ENCODE data around the gene SH3D19. TPM values are rescaled to one million over a fixed set of nuclear protein-coding genes. Genes with fewer than 3 reads are reported as not detected.

Gene SH3D19
- polyA plus RNA-seq, 4 donors = 37.7 to 92.4 (median 64.6) TPM

DNA sequence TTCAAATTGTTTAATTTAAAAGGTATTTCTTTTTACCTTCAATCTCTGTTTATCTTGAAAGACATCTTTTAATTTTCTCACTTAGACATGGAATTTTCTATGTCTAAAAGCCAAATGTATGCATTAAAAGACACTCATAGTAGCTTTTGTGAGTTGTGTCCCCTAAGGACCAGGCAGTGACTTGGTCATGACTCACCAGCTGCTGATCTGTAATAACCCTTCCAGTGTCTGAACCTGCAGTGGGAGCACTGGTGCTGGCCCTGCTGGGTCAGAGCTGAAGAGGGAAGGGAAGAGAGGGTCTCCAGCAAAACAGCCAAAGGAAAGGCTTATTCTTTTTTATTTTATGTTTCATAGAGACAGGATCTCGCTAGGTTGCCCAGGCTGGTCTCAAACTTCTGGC is 31.1 kb upstream of the SH3D19 start:
- FAIRE-seq (no peak), DNase-seq (peak in 1 of 2 donors; percentile 23)
- H3K27me3 ChIP-seq (ENCODE audit: control insufficient read depth in 3 of 3, insufficient read depth in 3 of 3, low read length in 3 of 3) = peaks cover 0 to 2% (median 0%) of the 10 kb centered on the region in 3 donors
- WGBS, 3 donors = 79 to 100% (median 81%) methylated on average over 1 of the region's 1 CpG
- H3K27ac ChIP-seq (ENCODE audit: low read depth in 1 of 3, low read length in 2 of 3) = no peak overlapping the region
- H3K4me1 ChIP-seq (ENCODE audit: control insufficient read depth in 3 of 3, insufficient read depth in 2 of 3, low read depth in 1 of 3, low read length in 2 of 3) = no peaks in the 10 kb centered on the region
- no peaks in the 10 kb centered on the region for H3K36me3 ChIP-seq (ENCODE audit: control insufficient read depth in 3 of 3, insufficient read depth in 2 of 3, low read depth in 1 of 3, low read length in 3 of 3)
- H3K4me3 ChIP-seq (ENCODE audit: low read depth in 1 of 3, low read length in 3 of 3) = no peak overlapping the region
- H3K9me3 ChIP-seq (ENCODE audit: control insufficient read depth in 2 of 2, insufficient read depth in 1 of 2, low read depth in 1 of 2, low read length in 1 of 2) = no peaks in the 10 kb centered on the region

DNA sequence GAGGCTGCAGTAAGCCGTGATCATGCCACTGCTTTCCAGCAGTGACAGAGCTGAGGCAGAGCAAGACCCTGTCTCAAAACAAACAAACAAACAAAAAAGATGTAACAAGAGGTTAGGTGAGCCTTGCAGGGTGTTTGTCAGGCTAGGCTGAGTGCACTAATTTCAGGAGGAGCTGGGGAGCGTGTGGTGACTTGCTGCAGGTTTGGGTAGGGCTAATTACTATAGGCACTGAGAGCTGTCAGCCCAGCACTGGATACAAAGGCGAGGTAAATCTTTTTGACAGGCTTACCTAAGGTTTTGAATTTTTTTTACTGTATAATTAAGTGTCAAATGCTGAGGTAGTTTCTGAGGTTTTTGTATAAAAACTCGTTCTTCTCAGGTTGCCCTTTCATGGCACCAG is 29.8 kb upstream of the SH3D19 start:
- DNase-seq (no peak), FAIRE-seq (no peak)
- Histone ChIP-seq H3K36me3 (ENCODE audit: control insufficient read depth in 3 of 3, insufficient read depth in 2 of 3, low read depth in 1 of 3, low read length in 3 of 3) (no peaks in the 10 kb centered on the region), H3K4me1 (ENCODE audit: control insufficient read depth in 3 of 3, insufficient read depth in 2 of 3, low read depth in 1 of 3, low read length in 2 of 3) (no peaks in the 10 kb centered on the region), H3K4me3 (ENCODE audit: low read depth in 1 of 3, low read length in 3 of 3) (no peak overlapping the region), H3K27me3 (ENCODE audit: control insufficient read depth in 3 of 3, insufficient read depth in 3 of 3, low read length in 3 of 3) (peaks cover 0 to 2% (median 0%) of the 10 kb centered on the region in 3 donors), H3K27ac (ENCODE audit: low read depth in 1 of 3, low read length in 2 of 3) (no peak overlapping the region), H3K9me3 (ENCODE audit: control insufficient read depth in 2 of 2, insufficient read depth in 1 of 2, low read depth in 1 of 2, low read length in 1 of 2) (no peaks in the 10 kb centered on the region)
- WGBS, 3 donors = 70 to 81% (median 78%) methylated on average over 4 of the region's 4 CpGs

DNA sequence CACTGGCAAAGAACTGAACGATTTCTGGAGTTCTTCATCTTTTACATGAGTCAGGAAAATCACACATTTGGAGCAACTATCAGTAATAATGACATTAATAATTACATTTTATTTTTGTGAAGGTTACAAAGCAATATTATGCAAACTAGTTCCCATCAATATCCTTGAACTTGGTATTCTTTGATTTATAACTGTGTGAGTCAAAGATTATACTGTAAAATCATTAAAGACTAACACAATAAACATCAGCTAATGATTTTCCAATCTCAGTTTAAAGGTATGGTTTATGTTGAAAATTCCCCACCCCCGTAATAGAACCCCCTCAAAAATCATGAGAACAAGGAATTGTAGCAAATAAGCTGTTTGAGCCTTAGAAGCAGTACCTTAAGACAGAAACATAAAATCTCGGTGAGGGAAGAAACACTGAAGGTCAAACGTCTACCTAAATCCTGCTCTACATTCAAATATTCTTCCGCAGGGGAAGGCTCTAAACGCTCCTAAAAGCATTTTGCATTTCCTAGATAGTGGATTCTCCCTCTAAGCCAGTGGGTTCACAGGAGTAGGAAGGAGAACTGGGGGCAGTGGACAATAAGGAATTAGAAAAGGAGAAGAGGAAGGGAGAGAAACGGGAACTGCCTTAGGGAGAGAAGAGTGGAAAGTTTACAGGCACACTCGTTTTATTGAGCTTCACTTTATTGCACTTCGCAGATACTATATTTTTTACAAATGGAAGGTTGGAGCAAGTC is 22.3 kb upstream of the SH3D19 start:
- WGBS, 3 donors = 19 to 41% (median 27%) methylated on average over 9 of the region's 9 CpGs

DNA sequence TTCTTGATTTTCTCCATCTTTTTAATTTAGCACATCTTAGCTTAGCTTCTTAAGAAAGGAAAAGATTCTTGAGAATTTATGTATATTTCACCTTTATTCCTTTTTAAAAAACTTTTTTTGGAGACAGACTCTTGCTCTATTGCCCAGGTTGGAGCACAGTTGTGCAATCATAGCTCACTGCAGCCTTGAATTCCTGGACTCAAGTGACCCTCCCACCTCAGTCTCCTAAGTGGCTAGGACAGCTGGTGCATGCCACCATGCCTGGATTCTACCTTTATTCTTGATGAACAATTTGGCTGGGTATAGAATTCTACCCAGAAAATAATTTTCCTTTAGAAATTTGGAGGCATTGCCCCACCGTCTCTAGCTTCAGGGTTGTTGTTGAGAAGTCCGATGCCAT is 19.5 kb upstream of the SH3D19 start:
- WGBS, 3 donors = 93 to 99% (median 95%) methylated on average over 2 of the region's 2 CpGs
- Histone ChIP-seq H3K36me3 (ENCODE audit: control insufficient read depth in 3 of 3, insufficient read depth in 2 of 3, low read depth in 1 of 3, low read length in 3 of 3) (no peaks in the 10 kb centered on the region), H3K27ac (ENCODE audit: low read depth in 1 of 3, low read length in 2 of 3) (no peak overlapping the region), H3K9me3 (ENCODE audit: control insufficient read depth in 2 of 2, insufficient read depth in 1 of 2, low read depth in 1 of 2, low read length in 1 of 2) (no peaks in the 10 kb centered on the region), H3K4me1 (ENCODE audit: control insufficient read depth in 3 of 3, insufficient read depth in 2 of 3, low read depth in 1 of 3, low read length in 2 of 3) (peaks cover 3 to 20% (median 4%) of the 10 kb centered on the region in 3 donors), H3K27me3 (ENCODE audit: control insufficient read depth in 3 of 3, insufficient read depth in 3 of 3, low read length in 3 of 3) (no peaks in the 10 kb centered on the region), H3K4me3 (ENCODE audit: low read depth in 1 of 3, low read length in 3 of 3) (no peak overlapping the region)
- DNase-seq = no peak
- no peak for FAIRE-seq

More for the DNA sequence above, 22.3 kb upstream of the SH3D19 start:
- DNase-seq (peak; percentile 63 to 68), FAIRE-seq (no peak)
- Histone ChIP-seq H3K36me3 (ENCODE audit: control insufficient read depth in 3 of 3, insufficient read depth in 2 of 3, low read depth in 1 of 3, low read length in 3 of 3) (no peaks in the 10 kb centered on the region), H3K27ac (ENCODE audit: low read depth in 1 of 3, low read length in 2 of 3) (peak overlapping the region in 2 of 3 donors; percentile 44 to 61), H3K4me1 (ENCODE audit: control insufficient read depth in 3 of 3, insufficient read depth in 2 of 3, low read depth in 1 of 3, low read length in 2 of 3) (peaks cover 2 to 12% (median 3%) of the 10 kb centered on the region in 3 donors), H3K9me3 (ENCODE audit: control insufficient read depth in 2 of 2, insufficient read depth in 1 of 2, low read depth in 1 of 2, low read length in 1 of 2) (no peaks in the 10 kb centered on the region), H3K27me3 (ENCODE audit: control insufficient read depth in 3 of 3, insufficient read depth in 3 of 3, low read length in 3 of 3) (no peaks in the 10 kb centered on the region), H3K4me3 (ENCODE audit: low read depth in 1 of 3, low read length in 3 of 3) (peak overlapping the region in 2 of 3 donors; percentile 9 to 28)

DNA sequence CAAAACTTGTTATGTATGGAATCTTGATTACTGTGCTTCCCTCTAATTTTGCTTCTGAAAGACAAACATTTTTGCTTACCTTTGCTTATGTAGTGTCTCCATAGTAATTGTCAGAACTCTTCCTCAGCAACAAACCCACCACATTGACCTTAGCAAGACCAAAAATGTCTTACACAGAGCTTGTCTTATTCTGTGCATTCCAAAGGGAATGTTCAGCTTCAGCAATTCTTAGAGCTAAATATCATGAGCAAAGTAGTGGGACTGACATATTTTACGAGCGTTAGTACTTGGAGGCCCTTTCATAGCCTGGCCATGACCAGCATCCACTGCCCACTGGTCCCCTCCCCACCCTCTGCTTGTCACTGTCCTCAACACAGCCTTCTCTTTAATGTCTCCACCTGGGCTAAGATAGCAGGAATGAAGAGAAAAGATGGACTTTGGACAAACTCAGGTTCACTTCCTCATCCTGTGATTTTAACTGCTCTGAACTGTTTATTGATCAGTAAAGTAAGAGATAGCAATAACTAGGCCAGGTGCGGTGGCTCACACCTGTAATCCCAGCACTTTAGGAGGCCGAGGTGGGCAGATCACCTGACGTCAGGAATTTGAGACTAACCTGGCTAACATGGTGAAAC is 15.5 kb upstream of the SH3D19 start:
- Histone ChIP-seq H3K4me1 (ENCODE audit: control insufficient read depth in 3 of 3, insufficient read depth in 2 of 3, low read depth in 1 of 3, low read length in 2 of 3) (peaks cover 0 to 22% (median 2%) of the 10 kb centered on the region in 3 donors), H3K4me3 (ENCODE audit: low read depth in 1 of 3, low read length in 3 of 3) (no peak overlapping the region), H3K27ac (ENCODE audit: low read depth in 1 of 3, low read length in 2 of 3) (peak overlapping the region in 2 of 3 donors; percentile 30 to 67), H3K27me3 (ENCODE audit: control insufficient read depth in 3 of 3, insufficient read depth in 3 of 3, low read length in 3 of 3) (no peaks in the 10 kb centered on the region), H3K36me3 (ENCODE audit: control insufficient read depth in 3 of 3, insufficient read depth in 2 of 3, low read depth in 1 of 3, low read length in 3 of 3) (no peaks in the 10 kb centered on the region), H3K9me3 (ENCODE audit: control insufficient read depth in 2 of 2, insufficient read depth in 1 of 2, low read depth in 1 of 2, low read length in 1 of 2) (no peaks in the 10 kb centered on the region)
- WGBS, 3 donors = 9 to 59% (median 25%) methylated on average over 5 of the region's 5 CpGs
- FAIRE-seq (no peak), DNase-seq (peak; percentile 92)

DNA sequence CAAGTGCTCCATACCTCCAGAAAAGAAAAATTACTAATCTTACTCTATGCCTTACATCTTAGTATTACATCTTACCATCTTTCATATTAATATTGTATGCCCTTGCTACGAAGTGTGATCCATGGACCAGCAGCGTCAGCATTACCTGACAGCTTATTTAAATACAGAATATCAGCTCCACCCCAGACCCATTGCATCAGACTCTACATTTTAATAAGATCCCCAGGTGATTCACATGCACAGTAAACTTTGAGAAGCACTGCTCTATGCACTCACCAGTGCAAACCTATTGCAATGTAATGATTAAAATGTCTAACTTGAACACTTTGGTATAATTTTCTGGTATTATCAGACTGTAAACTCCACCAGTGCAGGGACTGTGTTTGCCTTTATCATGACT is 14.1 kb upstream of the SH3D19 start:
- DNase-seq (peak; percentile 65 to 70), FAIRE-seq (no peak)
- no peaks in the 10 kb centered on the region for H3K36me3 ChIP-seq (ENCODE audit: control insufficient read depth in 3 of 3, insufficient read depth in 2 of 3, low read depth in 1 of 3, low read length in 3 of 3)
- no peaks in the 10 kb centered on the region for H3K27me3 ChIP-seq (ENCODE audit: control insufficient read depth in 3 of 3, insufficient read depth in 3 of 3, low read length in 3 of 3)
- no peaks in the 10 kb centered on the region for H3K9me3 ChIP-seq (ENCODE audit: control insufficient read depth in 2 of 2, insufficient read depth in 1 of 2, low read depth in 1 of 2, low read length in 1 of 2)
- H3K4me3 ChIP-seq (ENCODE audit: low read depth in 1 of 3, low read length in 3 of 3) = no peak overlapping the region
- peaks cover 0 to 22% (median 2%) of the 10 kb centered on the region in 3 donors for H3K4me1 ChIP-seq (ENCODE audit: control insufficient read depth in 3 of 3, insufficient read depth in 2 of 3, low read depth in 1 of 3, low read length in 2 of 3)
- WGBS, 3 donors = 28 to 66% (median 33%) methylated on average over 2 of the region's 2 CpGs
- H3K27ac ChIP-seq (ENCODE audit: low read depth in 1 of 3, low read length in 2 of 3) = peak overlapping the region in 1 of 3 donors; percentile 67

DNA sequence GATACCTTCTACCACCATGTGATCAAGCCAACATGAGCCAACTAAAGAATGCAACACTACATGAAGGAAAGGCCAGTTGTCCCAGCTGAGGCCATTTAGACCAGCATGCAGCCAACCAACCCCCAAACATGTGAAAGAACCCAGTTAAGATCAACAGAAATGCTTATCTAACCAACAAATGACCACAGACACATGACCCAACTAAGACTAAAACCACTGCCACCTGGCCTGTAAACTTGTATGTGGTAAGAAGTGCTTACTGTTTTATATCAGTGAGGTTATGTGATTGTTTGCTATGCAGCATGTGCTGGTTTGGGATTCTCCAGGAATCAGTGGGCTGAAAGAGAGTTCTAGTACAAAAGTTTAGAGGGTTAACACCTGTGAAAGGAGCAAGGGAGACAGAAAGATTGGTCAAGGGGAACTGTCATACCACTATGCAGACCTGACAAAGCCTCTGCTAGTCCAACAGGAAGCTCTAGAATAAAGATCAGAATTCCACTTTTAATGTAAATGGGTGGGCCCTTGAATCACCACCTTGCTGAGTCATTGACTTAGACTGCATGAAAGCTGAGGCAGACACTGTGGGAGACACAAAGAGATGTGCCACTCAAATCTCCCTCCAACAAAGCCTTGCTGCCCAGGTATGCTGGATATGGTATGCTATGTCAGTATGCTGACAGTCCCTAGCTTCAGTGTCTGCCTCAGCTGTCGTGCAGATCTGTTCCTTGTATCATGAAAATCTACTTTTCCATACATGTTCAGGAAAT is 6.1 kb upstream of the SH3D19 start:
- DNase-seq (peak in 1 of 2 donors; percentile 23), FAIRE-seq (no peak)
- Histone ChIP-seq H3K4me3 (ENCODE audit: low read depth in 1 of 3, low read length in 3 of 3) (no peak overlapping the region), H3K36me3 (ENCODE audit: control insufficient read depth in 3 of 3, insufficient read depth in 2 of 3, low read depth in 1 of 3, low read length in 3 of 3) (no peaks in the 10 kb centered on the region), H3K27ac (ENCODE audit: low read depth in 1 of 3, low read length in 2 of 3) (no peak overlapping the region), H3K9me3 (ENCODE audit: control insufficient read depth in 2 of 2, insufficient read depth in 1 of 2, low read depth in 1 of 2, low read length in 1 of 2) (no peaks in the 10 kb centered on the region), H3K4me1 (ENCODE audit: control insufficient read depth in 3 of 3, insufficient read depth in 2 of 3, low read depth in 1 of 3, low read length in 2 of 3) (peaks cover 0 to 15% (median 1%) of the 10 kb centered on the region in 3 donors), H3K27me3 (ENCODE audit: control insufficient read depth in 3 of 3, insufficient read depth in 3 of 3, low read length in 3 of 3) (peaks cover 0 to 2% (median 0%) of the 10 kb centered on the region in 3 donors)
- 68 to 85% (median 78%) methylated on average over 1 of the region's 1 CpG for WGBS, 3 donors

Data from small intestine (tissue), 7 donors.